Superior temporal gyrus (tissue), 1 donor: ENCODE measurements around the gene AMZ1.
"Not testable (repeated sequence)": the region's sequence is repeated elsewhere in the genome, so short reads cannot be mapped to it uniquely, and the experiment has no call there.

Experiments
- DNase-seq: peaks from one replicate; pipeline ENCODE4 v3.0.0-alpha.2; 2016; ENCODE audit errors: extremely low spot score

The AMZ1 gene

GRCh38 chr7:2691011-2691707 lies 3.2 kb downstream of the AMZ1 start:
- DNase-seq = no peak

- not testable (repeated sequence) for DNase-seq
Observed at GRCh38 chr7:2691932-2692439, 4.0 kb downstream of the AMZ1 start.

- no peak for DNase-seq
Observed at GRCh38 chr7:2692543-2692942, 4.5 kb downstream of the AMZ1 start.

GRCh38 chr7:2693420-2694121 lies 5.6 kb downstream of the AMZ1 start:
- DNase-seq = not testable (repeated sequence)

GRCh38 chr7:2694122-2694436 lies 6.1 kb downstream of the AMZ1 start:
- DNase-seq = not testable (repeated sequence)

GRCh38 chr7:2698581-2699288 lies 10.7 kb downstream of the AMZ1 start:
- DNase-seq = no peak

GRCh38 chr7:2699289-2699620 lies 11.3 kb downstream of the AMZ1 start:
- DNase-seq = no peak

- no peak for DNase-seq
Observed at GRCh38 chr7:2700141-2700850, 12.3 kb downstream of the AMZ1 start.

- DNase-seq = no peak
Observed at GRCh38 chr7:2701424-2701823, 13.4 kb downstream of the AMZ1 start.

GRCh38 chr7:2701832-2702593 lies 14.0 kb downstream of the AMZ1 start:
- DNase-seq = peak; percentile 91

GRCh38 chr7:2702594-2702957 lies 14.6 kb downstream of the AMZ1 start:
- no peak for DNase-seq

GRCh38 chr7:2705371-2706096 lies 17.5 kb downstream of the AMZ1 start:
- no peak for DNase-seq

- no peak for DNase-seq
Observed at GRCh38 chr7:2706685-2707126, 18.7 kb downstream of the AMZ1 start.

- no peak for DNase-seq
Observed at GRCh38 chr7:2707481-2707880, 19.5 kb downstream of the AMZ1 start.

GRCh38 chr7:2708041-2708440 lies 20.0 kb downstream of the AMZ1 start:
- no peak for DNase-seq

- DNase-seq = no peak
Observed at GRCh38 chr7:2708547-2709310, 20.7 kb downstream of the AMZ1 start.

GRCh38 chr7:2709553-2710285 lies 21.7 kb downstream of the AMZ1 start:
- peak; percentile 66 for DNase-seq

GRCh38 chr7:2710286-2710655 lies 22.3 kb downstream of the AMZ1 start:
- no peak for DNase-seq

GRCh38 chr7:2710901-2711551 lies 23.0 kb downstream of the AMZ1 start:
- no peak for DNase-seq
